Right hindlimb (tissue), 1 donor: Measurements from ENCODE around the gene MBD2.
A peak's percentile ranks its signal among the peaks of the same experiment; 100 is the strongest.
"Not testable (repeated sequence)": the region's sequence is repeated elsewhere in the genome, so short reads cannot be mapped to it uniquely, and the experiment has no call there.

Source experiments
- DNase-seq: peaks from one replicate; pipeline ENCODE4 v3.0.0-alpha.2; 2018

Gene MBD2, protein sequence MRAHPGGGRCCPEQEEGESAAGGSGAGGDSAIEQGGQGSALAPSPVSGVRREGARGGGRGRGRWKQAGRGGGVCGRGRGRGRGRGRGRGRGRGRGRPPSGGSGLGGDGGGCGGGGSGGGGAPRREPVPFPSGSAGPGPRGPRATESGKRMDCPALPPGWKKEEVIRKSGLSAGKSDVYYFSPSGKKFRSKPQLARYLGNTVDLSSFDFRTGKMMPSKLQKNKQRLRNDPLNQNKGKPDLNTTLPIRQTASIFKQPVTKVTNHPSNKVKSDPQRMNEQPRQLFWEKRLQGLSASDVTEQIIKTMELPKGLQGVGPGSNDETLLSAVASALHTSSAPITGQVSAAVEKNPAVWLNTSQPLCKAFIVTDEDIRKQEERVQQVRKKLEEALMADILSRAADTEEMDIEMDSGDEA

GRCh38 chr18:54224379-54225014, at the start of gene MBD2:
MBD2 (minus strand) TSS chr18:54224669; CDS start chr18:54224559, 110 bp downstream.
- peak; percentile 97 for DNase-seq

DNA sequence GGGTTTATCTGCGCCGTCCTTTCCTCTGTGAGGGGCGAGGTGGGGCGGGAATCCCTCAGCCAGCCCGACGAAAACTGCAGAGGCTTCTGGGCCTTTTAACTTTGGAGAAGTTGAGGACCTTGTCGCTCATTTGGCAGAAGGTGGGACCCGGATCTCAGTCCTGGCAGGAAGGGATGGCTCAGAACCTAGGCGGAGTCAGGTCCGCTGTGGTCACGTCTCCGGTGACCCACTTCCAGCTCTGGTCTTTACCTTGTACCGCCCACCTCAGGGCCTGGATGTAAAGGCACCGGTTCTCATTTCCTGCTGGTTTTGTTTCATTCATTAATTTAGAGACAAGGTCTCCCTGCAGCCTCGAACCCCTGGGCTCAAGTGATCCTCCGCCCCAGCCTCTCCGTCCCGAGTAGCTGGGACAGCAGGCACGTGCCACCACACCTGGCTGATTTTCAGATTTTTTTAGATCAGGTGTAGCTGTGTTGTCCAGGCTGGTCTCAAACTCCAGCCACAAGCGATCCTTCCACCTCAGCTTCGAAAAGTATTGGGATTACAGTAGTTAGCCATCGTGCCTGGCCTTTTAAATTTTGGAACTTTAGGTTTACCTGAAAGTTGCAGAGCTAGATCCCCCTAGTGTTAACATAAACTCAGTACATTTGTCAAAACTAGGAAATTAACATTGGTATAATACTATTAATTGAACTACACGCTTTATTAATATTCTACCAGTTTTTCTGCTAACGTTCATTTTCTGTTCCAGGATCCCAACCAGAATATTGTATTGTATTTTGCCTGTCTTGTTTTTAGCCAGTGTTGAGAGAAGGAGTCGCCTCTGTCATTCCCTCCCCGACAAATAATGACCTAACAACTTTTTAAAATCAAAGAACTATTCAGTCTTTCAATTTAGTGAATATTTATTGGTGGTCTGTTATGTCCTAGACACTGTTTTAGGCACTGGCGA, 45.7 kb upstream of the MBD2 start:
- DNase-seq = no peak

DNA sequence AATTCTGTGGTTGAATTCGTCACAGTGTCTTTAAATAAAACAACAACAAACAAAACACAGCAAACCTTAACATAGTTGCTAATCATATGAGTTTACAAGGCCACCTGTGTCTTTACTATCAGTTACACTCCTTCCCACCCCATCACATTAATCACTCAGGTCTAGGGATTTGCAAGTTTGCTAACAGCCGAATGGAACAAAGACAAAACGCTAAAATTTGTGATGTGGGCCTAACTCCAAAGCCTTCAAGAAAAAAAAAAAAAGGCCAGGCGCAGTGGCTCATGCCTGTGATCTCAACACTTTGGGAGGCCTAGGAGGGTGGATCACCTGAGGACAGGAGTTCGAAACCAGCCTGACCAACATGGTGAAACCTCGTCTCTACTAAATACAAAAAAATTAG, 44.3 kb upstream of the MBD2 start:
- no peak for DNase-seq

DNA sequence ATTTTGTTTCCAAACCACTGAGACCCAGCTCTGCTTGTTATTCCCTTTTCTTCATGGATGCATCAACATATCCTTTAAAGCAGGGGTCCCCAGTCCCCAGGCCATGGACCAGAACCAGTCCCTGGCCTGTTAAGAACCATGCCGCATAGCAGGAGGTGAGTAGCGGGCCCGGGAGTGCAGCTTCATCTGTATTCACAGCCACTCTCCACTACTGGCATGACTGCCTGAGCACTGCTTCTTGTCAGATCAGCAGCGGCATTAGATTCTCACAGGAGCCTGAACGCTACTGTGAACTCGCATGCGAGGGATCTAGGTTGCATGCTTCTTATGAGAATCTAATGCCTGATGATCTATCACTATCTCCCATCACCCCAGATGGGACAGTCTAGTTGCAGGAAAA, 43.2 kb upstream of the MBD2 start:
- no peak for DNase-seq

GRCh38 chr18:54263904-54264336, 39.5 kb upstream of the MBD2 start:
- no peak for DNase-seq

DNA sequence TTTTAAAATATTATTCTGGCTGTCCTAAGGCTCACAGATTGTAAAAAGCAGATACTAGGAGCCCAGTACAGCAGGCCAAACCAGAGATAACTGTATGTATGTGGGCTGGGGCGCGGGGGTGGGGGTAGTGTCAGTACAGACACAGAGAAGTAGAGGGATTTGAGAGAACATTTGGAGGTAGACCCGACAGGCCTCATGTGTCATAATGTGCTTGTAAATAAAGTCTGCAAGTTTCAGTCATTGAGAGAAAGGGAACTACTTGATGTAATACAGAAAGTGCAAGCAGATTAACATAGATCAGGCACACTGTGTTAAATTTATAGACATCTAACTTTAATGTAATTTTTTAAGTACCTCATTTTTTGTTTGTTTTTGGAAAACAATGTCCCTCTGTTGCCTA, 37.4 kb upstream of the MBD2 start:
- no peak for DNase-seq

DNA sequence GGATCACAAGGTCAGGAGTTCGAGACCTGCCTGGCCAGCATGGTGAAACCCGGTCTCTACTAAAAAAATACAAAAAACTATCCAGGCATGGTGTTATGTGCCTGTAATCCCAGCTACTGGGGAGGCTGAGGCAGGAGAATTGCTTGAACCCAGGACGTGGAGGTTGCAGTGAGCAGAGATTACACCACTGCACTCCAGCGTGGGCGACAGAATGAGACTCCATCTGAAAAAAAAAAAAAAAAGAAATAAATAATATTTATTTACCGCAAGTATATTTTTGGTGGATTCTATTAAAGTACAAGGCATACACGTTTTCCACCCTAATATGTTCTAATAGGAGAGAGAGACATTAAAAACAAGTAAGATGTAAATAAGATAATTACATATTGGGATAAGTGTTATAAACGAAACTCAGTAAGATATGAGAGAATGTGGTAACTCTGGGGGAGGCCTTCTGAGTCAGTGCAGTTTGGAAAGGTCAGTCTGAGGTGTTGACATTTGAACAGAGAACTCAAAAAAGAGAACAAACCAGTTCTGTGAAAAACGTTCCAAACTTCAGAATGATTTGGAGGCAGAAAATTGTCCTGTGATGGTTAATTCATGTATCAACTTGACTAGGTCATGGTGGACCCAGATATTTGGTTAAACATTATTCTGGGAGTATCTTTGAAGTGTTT, 36.1 kb upstream of the MBD2 start:
- no peak for DNase-seq

DNA sequence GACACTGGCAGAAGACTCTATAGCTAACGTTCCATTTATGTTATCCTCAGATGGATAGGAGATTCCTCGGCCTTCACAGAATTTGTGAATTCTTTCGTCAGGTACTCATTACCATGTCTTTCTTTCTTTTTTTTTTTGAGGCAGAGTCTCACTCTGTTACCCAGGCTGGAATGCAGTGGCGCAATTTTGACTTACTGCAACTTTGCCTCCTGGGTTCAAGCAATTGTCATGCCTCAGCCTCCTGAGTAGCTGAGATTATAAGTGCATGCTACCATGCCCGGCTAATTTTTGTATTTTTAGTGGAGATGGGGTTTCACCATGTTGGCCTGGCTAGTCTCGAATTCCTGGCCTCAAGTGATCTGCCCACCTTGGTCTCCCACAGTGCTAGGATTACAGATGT, 33.3 kb upstream of the MBD2 start:
- not testable (repeated sequence) for DNase-seq

GRCh38 chr18:54257015-54257414, 32.5 kb upstream of the MBD2 start:
- no peak for DNase-seq

DNA sequence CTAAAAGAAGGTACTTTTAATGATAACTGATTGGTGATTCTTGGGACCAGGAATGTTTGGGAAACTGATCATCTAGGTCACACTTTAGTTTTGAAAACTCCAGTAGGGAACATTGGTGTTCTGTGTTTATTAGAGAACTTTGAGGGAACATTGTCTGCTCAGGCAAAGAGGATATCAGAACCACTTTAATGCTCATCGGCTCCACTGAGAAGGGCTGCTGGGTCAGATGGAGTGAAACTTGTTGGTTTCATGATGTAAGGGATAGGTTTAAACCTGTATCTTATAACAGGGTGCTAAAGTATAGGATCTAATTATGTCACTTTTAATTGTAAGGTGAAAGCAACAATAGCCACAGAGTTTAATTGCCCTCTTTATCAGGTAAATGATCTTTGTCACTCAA, 30.7 kb upstream of the MBD2 start:
- DNase-seq = no peak

- DNase-seq = no peak
These were observed 29.8 kb upstream of the MBD2 start for GRCh38 chr18:54254265-54254758.

DNA sequence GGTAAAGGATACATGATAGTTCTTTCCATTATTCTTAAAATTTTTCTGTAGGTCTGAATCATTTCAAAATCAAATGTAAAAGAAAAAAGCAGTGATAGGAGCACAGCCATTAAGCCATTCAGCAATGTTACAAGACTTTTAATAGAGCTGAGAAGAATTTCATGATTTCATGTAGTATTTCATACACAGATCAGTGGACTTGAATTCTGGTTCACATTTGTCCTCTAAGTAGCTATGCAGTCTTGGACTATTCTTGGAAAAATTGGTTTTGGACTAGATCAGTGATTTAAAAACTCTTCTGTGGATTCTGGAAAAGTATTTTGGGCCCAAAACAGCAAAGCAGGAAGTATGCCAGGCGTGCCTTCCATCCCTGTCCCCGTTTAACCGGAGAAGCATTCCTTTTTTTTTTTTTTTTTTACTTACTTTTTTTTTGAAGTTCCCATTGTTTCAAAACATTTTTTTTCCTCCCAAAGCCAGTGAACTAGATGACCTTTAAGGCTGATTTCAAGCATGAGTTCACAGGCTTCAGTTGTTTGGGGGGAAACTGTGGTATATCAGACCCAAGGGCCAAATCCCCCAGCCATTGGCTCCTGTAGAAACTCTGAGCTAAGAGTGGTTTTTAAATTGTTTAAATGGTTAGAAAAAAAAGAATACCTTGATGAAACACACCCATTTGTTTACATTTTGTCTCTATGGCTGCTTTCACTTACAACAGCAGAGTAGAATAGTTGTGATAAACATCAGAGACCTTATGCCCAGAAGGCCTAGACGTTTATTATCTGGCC, 27.3 kb upstream of the MBD2 start:
- DNase-seq = no peak

GRCh38 chr18:54250846-54251261, 26.4 kb upstream of the MBD2 start:
- no peak for DNase-seq

- no peak for DNase-seq
These were observed 23.2 kb upstream of the MBD2 start for GRCh38 chr18:54247511-54248175.

DNA sequence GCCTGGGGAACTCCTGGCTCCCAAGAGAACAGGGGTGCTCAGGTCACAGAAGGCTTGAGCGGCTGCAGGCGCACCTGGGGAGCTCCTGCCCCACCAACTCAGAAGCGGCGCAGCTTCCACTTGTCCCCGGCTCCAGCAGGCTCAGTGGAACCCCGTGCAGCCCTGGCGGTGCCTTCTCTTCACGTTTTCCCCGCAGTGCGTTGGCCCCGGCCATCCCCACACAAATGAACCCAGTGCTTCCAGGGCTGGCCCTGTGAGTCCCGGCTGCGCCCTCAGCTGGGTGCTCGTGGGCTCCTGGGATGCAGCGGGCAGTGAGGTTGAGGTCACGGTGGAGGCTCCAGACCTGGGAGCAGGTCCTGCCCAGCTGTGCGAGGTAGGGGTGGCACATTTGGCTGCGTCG, 17.9 kb upstream of the MBD2 start:
- DNase-seq = no peak

- no peak for DNase-seq
These were observed 17.0 kb upstream of the MBD2 start for GRCh38 chr18:54241483-54241882.

- peak; percentile 33 for DNase-seq
These were observed 16.2 kb upstream of the MBD2 start for GRCh38 chr18:54240629-54241107.

GRCh38 chr18:54239601-54240000, 15.1 kb upstream of the MBD2 start:
- DNase-seq = no peak

GRCh38 chr18:54239091-54239490, 14.6 kb upstream of the MBD2 start:
- no peak for DNase-seq

GRCh38 chr18:54238173-54238936, 13.9 kb upstream of the MBD2 start:
- DNase-seq = no peak
